HUES48 (cell line): Measurements from ENCODE around the gene EXOSC5.
"Not testable (repeated sequence)": the region's sequence is repeated elsewhere in the genome, so short reads cannot be mapped to it uniquely, and the experiment has no call there.

Experiments
- H3K27ac ChIP-seq: one replicate; pipeline ENCODE4 v1.7.0; 2013; ENCODE audit warnings: low read depth, low read length, inconsistent platforms
- H3K27me3 ChIP-seq: 2 replicates; pipeline ENCODE4 v1.6.1; 2013; ENCODE audit warnings: mild to moderate bottlenecking, low read length; ENCODE audit not compliant: control insufficient read depth, insufficient read depth
- H3K36me3 ChIP-seq: 2 replicates; pipeline ENCODE4 v1.6.1; 2013; ENCODE audit warnings: low read length; ENCODE audit not compliant: control insufficient read depth, insufficient read depth
- H3K4me1 ChIP-seq: 2 replicates; pipeline ENCODE4 v1.6.1; 2013; ENCODE audit warnings: mild to moderate bottlenecking, low read length; ENCODE audit not compliant: control insufficient read depth, insufficient read depth
- H3K4me3 ChIP-seq: 2 replicates; pipeline ENCODE4 v1.5.1; 2013; ENCODE audit warnings: mild to moderate bottlenecking, low read depth, low read length
- H3K9ac ChIP-seq: 2 replicates; pipeline ENCODE4 v1.6.1; 2013; ENCODE audit warnings: mild to moderate bottlenecking, low read depth, low read length, moderate library complexity
- H3K9me3 ChIP-seq: 2 replicates; pipeline ENCODE4 v1.6.1; 2013; ENCODE audit warnings: low read length; ENCODE audit not compliant: control insufficient read depth, insufficient read depth

EXOSC5 gene

GRCh38 chr19:41354343-41354953, 42.7 kb downstream of the EXOSC5 start:
- H3K4me1 ChIP-seq, result no peaks in the 10 kb centered on the region
- no peaks in the 10 kb centered on the region for H3K9me3 ChIP-seq
- no peaks in the 10 kb centered on the region for H3K36me3 ChIP-seq
- peaks cover 38% of the 10 kb centered on the region for H3K27me3 ChIP-seq
- H3K4me3 ChIP-seq, result peak overlapping the region; percentile 74
- no peak overlapping the region for H3K9ac ChIP-seq
- H3K27ac ChIP-seq, result no peak overlapping the region

- Histone ChIP-seq H3K27me3 (peaks cover 38% of the 10 kb centered on the region), H3K27ac (peak within 1 kb of the TSS; percentile 20)
Measured at GRCh38 chr19:41353466-41354342, 43.5 kb downstream of the EXOSC5 start, which contains the start of gene TGFB1. TSS of gene TGFB1 (minus strand) at chr19:41353922. CDS start at chr19:41353044, 878 bp downstream.

GRCh38 chr19:41352609-41353465, 44.3 kb downstream of the EXOSC5 start:
- peak overlapping the region; percentile 74 for H3K4me3 ChIP-seq
- no peak overlapping the region for H3K9ac ChIP-seq
- peaks cover 38% of the 10 kb centered on the region for H3K27me3 ChIP-seq
- H3K9me3 ChIP-seq, result no peaks in the 10 kb centered on the region
- no peaks in the 10 kb centered on the region for H3K36me3 ChIP-seq
- no peaks in the 10 kb centered on the region for H3K4me1 ChIP-seq
- H3K27ac ChIP-seq, result no peak overlapping the region

More at GRCh38 chr19:41353466-41354342, 43.5 kb downstream of the EXOSC5 start, which contains the start of gene TGFB1:
- no peaks in the 10 kb centered on the region for H3K4me1 ChIP-seq
- no peak within 1 kb of the TSS for H3K9ac ChIP-seq
- no peaks in the 10 kb centered on the region for H3K36me3 ChIP-seq
- H3K9me3 ChIP-seq, result no peaks in the 10 kb centered on the region
- peak within 1 kb of the TSS; percentile 74 for H3K4me3 ChIP-seq

GRCh38 chr19:41352279-41352608, 44.9 kb downstream of the EXOSC5 start:
- Histone ChIP-seq H3K9ac (no peak overlapping the region), H3K4me3 (peak overlapping the region; percentile 74), H3K36me3 (no peaks in the 10 kb centered on the region), H3K27ac (no peak overlapping the region), H3K27me3 (peaks cover 38% of the 10 kb centered on the region), H3K4me1 (no peaks in the 10 kb centered on the region), H3K9me3 (no peaks in the 10 kb centered on the region)

GRCh38 chr19:41351339-41352245, 45.6 kb downstream of the EXOSC5 start:
- H3K9ac ChIP-seq, result no peak overlapping the region
- no peaks in the 10 kb centered on the region for H3K4me1 ChIP-seq

GRCh38 chr19:41350735-41351338, 46.3 kb downstream of the EXOSC5 start:
- H3K27ac ChIP-seq, result no peak overlapping the region
- H3K9ac ChIP-seq, result no peak overlapping the region
- no peaks in the 10 kb centered on the region for H3K4me1 ChIP-seq
- H3K4me3 ChIP-seq, result peak overlapping the region; percentile 74
- H3K9me3 ChIP-seq, result no peaks in the 10 kb centered on the region
- no peaks in the 10 kb centered on the region for H3K36me3 ChIP-seq
- H3K27me3 ChIP-seq, result peaks cover 38% of the 10 kb centered on the region

More at GRCh38 chr19:41351339-41352245, 45.6 kb downstream of the EXOSC5 start:
- H3K4me3 ChIP-seq, result peak overlapping the region; percentile 74
- H3K27me3 ChIP-seq, result peaks cover 38% of the 10 kb centered on the region
- no peak overlapping the region for H3K27ac ChIP-seq
- no peaks in the 10 kb centered on the region for H3K36me3 ChIP-seq
- H3K9me3 ChIP-seq, result no peaks in the 10 kb centered on the region

- not testable (repeated sequence) for H3K4me3 ChIP-seq, H3K9me3 ChIP-seq, H3K36me3 ChIP-seq, H3K9ac ChIP-seq, H3K4me1 ChIP-seq, H3K27ac ChIP-seq
- peaks cover 23% of the 10 kb centered on the region for H3K27me3 ChIP-seq
Measured at GRCh38 chr19:41346916-41347315, 50.2 kb downstream of the EXOSC5 start.

- H3K27me3 ChIP-seq, result no peaks in the 10 kb centered on the region
- no peaks in the 10 kb centered on the region for H3K36me3 ChIP-seq
- H3K9ac ChIP-seq, result no peak overlapping the region
- H3K27ac ChIP-seq, result no peak overlapping the region
- H3K9me3 ChIP-seq, result no peaks in the 10 kb centered on the region
- H3K4me1 ChIP-seq, result no peaks in the 10 kb centered on the region
- no peak overlapping the region for H3K4me3 ChIP-seq
Measured at GRCh38 chr19:41344162-41344561, 53.0 kb downstream of the EXOSC5 start.

- Histone ChIP-seq H3K9me3 (no peaks in the 10 kb centered on the region), H3K4me1 (no peaks in the 10 kb centered on the region), H3K27me3 (no peaks in the 10 kb centered on the region), H3K27ac (no peak overlapping the region), H3K4me3 (no peak overlapping the region), H3K9ac (no peak overlapping the region), H3K36me3 (no peaks in the 10 kb centered on the region)
Measured at GRCh38 chr19:41341669-41342490, 55.3 kb downstream of the EXOSC5 start.
